Activated CD4-positive, alpha-beta T cell treated with anti-CD3 and anti-CD28 coated beads, Interleukin-2, amount 50 U/mL, for 16 hours (primary cell): ENCODE measurements around the gene TMEM245.
A peak's percentile ranks its signal among the peaks of the same experiment; 100 is the strongest.
"Not testable (repeated sequence)": the region's sequence is repeated elsewhere in the genome, so short reads cannot be mapped to it uniquely, and the experiment has no call there.

Experiments used
- DNase-seq: peaks from one replicate; pipeline ENCODE4 v3.0.0-alpha.2; 2020

Gene TMEM245

DNA sequence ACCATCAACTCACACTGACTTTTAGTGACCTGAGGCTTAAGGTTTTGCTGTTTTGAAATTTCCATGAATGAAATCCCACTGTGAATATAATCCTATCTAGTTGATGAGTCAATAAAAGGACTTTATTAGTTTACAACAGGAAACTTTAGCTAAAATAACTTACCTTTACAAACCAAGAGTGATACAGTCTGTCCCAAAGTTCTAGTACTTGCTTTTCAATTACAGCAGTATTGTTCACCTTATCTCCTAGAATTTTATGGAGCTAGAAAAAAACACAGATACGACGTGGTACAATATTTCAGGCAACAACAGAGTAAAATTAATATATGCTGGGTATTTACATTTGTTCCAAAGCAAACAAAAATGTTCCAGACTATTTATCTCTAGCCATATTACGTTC lies 59.6 kb downstream of the TMEM245 start:
- DNase-seq = no peak

DNA sequence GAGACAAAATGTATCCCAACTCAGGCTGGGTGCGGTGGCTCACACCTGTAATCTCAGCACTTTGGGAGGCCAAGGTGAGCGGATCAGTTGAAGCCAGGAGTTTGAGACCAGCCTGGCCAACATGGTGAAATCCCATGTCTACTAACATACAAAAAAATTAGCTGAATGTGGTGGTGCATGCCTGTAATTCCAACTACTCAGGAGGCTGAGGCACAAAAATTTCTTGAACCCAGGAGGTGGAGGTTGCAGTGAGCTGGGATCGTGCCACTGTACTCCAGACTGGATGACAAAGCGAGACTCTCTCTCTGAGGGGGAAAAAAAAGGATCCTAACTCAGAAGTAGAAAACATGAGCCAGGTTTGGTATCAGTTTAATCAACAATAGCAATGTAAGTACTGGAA lies 66.6 kb downstream of the TMEM245 start:
- not testable (repeated sequence) for DNase-seq

DNA sequence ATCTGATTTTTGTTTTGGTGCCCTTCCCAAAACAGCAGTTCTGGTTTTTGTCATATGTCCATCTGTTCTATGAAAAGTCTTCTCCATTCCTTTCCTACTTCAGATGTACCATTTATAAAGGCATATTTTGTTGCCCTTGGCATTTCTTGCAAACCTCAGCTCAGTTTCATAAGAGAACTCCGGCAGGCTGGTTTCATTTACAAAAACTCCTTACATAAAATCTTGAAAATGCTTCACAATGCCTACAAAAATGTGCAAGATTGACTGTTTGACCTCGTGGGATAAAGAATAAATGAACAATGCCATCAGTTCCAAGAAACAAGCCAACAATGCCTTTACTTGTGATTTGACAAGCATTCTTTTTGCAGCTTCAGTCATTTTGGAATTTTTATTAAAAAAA lies 67.3 kb downstream of the TMEM245 start:
- DNase-seq = no peak

DNA sequence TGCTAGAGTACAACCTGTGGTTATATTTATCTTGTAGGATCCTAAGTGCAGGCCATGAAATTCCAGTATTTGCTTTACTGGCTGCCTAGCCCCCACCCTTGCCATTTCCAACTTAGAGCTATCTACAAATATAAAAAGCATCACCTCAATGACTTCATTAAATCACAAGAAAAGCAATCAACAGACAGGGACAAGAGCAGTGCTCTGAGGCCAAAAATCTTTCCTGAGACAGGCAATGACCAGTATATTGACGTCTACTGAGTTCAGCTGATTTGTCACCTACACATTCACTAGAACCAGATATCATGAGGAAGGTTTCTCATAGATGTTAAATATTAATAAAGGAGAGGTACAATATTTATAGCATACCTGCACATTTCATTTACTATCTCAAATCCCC lies 68.0 kb downstream of the TMEM245 start:
- no peak for DNase-seq

DNA sequence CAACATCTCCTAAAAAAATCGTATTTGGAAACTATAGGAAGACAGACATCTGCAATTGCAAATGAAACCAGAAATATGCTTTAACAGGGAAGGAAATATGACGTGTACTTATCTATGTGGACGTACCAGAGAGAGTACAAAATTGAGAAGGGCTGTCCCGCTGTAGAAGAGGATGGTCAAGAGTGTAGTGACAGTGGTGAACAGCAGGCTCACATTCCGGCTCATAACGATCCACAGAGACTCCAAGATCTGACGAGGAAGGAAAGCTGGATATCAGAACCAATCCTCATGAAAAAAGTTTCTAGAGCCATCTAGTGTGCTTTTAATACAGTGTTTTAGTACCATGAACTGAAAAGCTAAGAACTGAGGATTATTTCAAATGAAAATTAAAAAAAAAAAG lies 69.3 kb downstream of the TMEM245 start:
- no peak for DNase-seq

DNA sequence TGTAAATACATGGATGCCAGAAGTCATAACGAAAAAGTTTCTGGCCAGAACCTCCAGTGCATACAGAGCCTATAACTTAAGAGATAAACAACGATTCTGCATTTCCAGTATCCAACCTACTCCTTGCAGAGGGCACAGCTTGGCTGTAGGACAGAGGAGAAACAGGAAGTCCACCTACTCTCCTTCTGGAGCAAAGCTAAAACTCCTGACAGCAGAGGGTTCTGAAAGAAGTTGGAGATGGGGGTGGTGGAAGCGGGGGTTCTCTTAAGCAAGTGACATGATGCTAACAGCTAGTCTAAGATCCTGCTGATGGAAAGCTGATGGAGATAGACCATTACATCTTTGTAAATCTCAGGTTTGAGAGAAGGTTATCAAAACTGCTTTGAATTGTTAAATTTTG lies 70.9 kb downstream of the TMEM245 start:
- DNase-seq = no peak

DNA sequence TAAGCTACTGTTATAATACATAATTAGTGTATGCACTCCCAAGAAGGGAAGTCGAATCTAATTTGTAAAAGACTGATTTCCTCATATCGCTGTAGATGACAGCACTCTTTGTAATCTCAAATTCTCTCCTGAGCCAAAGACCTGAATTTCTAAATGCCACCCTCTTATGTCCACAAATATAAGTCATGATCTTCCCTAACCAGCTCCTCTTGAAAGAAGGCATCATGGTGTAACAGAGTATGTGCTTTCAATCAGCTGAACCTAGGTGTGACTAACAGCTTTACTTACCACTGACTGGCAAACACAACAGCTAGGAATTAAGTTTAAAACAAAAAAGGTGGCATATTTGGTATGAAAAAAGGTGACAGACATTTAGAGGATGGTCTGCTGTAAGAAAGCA lies 72.5 kb downstream of the TMEM245 start:
- no peak for DNase-seq

DNA sequence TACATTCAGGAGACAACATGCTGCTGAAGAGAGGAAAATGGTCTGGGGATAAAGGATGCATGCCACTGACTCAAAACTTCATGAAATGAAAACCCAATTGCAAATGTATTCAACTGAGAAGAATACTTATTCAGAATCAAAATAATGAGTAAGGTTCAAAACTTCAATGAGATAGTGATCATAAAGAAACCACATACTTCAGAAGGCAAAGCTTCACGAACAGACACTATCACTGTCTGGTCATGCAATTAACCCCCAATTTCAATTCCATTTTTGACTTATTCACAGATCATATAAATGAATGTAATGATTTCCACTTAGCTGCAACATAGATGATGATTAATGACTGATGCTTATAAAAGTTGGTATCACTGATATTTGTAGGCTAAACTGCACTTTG lies 73.4 kb downstream of the TMEM245 start:
- DNase-seq = peak; percentile 12

DNA sequence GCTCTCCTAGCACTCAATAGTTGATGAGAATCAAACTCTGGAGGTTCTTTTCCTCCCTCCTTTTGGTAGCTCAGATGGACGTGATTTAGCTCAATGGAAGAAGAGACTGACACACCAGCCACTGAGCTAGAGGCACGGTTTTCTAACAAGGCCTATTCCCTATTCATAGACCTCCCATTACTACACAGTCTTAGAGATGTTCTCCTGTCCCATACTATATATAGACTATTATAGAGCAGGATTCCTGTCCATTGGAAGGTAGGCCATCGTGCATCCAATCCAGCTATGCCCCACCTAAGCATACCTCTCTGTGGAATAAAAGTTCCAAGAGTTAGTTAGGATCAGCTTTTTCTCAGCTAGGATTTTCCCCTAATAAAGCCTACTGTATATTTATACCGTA lies 76.2 kb downstream of the TMEM245 start:
- no peak for DNase-seq

DNA sequence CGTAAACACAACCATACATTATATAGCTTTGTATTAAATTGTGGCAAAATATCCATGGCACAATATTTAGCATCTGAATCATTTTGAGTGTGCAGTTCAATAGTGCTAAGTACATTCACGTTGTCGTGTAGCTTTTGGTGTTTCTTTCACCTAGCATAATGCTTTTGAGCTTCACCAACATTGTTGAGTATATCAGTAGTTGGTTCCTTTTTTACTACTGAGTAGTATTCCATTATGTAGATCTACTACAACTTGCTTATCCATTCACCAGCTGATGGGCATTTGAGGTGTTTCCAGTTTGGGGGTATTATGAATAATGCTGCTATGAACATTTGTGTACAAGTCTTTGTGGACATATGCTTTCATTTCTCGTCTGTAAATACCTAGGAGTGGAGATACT lies 79.2 kb downstream of the TMEM245 start:
- DNase-seq = no peak

DNA sequence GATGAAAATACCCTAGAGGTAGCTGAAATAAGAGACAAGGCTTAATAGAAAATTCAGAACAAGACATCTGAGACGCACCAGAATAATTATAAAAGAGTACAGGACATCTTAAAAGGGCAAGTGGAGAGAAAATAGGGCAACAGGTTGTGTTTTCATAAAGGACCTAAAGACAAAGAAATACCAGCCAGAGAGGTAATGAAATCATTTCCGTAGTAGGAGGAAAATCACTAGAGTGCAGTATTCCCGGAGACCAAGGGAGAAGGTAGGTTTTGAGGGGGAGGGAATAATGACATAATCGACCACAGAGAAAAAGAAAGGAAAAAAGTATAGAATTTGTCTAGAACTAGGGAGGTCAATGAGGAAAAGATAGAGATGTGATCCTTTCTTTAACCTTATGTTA lies 80.2 kb downstream of the TMEM245 start:
- no peak for DNase-seq

DNA sequence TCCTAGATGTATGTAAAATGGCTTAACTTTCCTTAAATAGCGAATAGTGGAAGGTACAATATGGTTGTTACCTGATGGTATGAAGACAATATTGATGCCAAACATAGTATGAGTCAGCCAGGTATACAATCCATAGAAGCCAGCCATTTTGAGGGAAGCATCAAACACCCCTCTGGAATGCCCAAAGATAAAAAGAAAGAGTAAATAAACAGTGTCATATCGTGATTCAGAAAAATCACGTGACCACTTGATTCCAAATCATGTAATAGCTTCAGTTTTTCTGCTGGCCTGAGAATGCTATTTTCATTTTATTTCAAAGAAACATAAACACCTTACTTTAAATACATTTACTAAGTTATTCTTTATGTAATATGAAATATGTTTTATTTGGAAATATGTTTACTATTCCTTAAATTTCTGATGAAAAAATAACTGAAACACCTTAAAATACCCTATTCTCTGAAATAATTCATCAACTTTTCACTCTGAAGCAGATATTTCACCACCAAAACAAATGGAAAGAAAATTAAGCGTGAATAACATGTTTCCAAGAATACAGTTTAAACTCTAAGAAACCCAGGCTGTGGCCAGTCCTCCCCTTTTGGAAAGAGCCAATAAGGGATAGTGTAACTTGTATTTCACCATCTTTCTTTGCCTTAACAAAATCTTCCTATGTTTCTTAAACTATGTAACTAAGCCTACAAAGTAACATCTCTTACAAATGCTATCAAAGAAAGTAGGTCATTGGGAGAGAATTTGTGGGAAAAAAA lies 81.6 kb downstream of the TMEM245 start:
- no peak for DNase-seq

DNA sequence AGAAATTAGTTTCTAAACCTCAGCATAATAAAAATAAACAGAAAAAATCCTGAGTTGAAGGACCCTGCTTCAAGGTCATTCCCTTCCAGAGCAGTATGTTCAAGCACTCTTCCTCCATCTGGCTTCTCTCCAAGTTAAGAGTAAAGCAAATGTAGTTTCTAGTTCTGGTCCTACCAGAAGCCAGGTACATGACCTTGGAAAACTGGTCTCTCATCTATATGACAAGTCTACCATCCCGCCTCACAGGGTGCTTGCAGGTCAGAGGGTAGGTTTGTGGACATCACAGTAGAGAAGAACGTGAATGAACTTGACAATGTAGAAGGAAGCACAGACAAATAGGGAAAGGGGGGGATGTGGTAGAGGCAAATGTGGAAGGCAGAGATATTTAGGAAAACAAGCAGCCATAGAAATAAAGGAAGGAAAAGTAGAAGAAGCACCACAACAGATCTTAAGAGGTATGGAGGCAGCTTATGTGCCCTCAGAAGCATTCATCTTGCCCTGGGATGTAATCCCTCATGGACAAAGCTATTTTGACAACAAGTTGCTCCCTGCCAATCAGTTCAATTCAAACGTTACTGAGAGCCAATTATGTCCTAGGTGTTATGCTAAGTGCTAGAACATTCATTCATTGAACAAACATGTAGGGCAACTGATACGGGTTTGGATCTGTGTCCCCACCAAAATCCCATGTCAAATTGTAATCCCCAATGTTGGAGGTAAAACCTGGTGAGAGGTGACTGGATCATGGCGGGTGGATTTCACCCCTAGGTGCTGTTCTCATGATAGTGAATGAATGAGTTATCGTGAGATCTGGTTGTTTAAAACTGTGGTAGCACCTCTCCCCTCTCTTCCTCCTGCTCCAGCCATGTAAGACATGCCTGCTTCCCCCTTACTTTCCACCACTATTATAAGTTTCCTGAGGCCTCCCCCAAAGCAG lies 82.7 kb downstream of the TMEM245 start:
- no peak for DNase-seq

DNA sequence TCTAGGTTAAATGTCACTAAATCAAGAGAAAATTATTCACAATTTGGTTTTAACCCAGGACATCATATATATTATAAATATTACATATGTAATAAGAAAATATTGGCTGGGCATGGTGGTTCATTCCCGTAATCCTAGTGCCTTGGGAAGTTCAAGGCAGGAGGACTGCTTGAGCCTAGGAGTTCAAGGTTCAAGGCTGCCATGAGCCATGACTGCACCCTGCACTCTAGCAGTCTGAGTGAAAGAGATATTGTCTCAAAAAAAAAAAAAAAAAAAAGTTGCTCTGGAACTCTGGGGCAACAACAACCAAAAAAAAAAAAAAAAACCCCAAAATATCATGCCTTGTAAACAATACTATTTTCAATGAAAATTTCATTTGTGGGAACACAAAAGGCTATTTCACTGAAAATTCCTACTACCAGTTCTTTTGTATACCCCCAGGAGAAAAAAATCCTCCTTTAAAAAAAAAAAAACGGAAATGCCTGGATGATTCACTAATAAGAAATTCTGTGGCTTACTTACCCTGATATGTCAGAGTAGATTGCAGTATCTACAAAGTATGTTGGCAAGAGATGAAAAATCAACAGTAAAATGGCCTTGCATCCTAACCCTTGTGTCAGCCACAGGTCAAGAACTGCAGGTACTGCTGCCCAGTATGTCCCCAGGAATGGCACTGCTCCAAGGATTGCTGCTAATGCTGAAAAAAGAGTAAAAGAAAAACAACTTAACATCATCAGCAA lies 83.9 kb downstream of the TMEM245 start:
- no peak for DNase-seq

DNA sequence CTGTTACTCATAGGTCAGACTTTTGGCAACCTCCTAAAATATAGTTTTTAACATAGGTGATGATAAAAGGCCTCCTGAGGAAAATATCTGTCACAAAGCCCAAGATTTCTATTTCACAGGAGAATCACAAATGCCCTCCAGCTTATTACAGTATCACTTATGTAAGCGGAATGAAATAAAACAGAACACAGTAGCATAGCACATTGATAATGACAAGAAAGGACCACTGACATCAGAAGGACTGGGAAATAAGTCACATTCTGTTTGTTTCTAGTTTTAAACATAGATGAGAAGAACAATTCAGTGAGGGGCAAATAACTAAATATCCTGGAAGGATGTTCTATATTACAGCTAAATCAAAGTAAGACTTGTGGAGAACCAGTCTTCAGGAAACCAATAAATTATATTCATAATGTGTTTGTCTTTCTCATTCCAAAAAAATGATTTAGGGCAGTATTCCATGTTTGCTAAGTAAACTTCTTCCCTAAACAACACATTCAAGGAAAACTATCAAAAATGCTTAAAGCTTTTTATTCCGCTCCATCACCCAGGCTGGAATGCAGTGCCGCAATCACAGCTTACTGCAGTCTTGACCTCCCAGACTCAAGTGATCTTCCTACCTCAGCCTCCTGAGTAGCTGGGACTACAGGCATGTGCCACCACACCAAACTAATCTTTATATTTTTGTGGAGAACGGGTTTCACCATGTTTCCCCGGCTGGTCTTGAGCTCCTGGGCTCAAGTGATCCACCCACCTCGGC lies 85.6 kb downstream of the TMEM245 start:
- no peak for DNase-seq

DNA sequence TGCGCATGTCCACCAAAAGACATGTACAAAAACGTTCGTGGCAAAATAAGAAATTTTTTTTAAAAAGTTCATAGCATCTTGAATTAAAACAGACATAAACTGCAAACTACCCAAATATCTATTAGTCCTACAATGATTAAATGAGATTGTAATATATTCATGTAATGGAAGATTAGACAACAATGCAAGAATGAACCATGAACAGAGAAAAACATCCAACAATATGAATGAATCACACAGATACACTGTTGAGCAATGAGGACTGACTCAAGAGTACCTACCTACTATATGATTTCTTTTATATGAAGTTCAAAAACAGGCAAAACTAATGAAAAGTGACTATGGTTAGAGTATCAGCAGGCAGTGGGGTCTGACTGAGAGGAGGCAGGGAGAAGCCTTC lies 88.5 kb downstream of the TMEM245 start:
- DNase-seq = no peak

DNA sequence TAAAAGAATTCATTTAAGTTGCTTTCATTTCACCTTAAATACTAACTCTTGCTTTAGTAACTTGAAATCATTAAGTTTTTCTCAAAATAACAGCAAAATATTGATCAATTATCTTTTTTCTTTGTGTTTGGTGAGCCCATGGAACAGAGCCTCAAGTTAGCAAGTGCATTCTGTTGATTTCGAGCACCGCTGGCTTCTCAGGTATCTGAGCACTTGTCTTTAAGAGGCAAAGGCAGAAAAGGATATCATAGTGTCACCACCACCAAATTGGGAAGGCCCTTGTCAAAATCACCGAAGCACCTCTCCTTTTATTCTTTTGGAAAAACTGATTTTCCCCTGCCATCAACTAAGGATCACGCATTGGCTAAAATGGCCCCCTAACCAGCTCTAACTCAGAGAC lies 89.3 kb downstream of the TMEM245 start:
- no peak for DNase-seq

DNA sequence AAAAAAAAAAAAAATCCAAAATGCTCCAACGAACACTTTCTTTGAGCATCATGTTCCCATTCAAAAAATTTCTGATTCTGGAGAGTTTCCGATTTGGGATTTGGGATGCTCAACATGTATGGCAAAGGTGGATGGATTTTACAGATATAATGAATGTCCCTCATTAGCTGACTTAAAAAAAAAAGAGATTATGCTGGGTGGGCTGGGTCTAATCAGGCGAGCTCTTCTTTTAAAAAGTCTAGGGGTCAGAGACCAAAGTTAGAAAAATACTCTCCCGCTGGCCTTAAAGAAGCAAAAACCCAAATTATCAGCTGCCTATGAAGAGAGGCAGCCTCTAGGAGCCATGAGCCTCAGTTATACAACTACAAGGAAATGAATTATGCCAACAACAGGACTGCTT lies 91.3 kb downstream of the TMEM245 start:
- no peak for DNase-seq

DNA sequence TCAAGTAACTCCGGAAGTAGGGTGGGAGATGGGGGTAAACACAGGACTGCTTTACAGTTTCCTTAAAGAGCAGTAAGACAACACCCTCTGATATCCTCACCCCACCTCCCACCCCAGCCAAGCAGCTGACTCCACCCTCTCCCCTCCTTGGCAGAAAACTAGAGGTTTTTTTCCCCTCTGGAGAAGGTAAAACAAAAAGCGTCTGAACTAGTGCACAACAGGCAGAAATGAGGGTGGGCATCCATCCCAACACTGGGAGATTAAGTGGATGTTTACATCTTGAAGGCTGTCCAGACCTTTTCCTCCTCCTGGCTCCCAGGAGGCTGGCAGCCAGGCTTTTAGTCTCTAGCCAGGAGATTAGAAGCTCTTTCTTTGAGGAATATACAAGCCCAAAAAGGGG lies 92.6 kb downstream of the TMEM245 start:
- no peak for DNase-seq

DNA sequence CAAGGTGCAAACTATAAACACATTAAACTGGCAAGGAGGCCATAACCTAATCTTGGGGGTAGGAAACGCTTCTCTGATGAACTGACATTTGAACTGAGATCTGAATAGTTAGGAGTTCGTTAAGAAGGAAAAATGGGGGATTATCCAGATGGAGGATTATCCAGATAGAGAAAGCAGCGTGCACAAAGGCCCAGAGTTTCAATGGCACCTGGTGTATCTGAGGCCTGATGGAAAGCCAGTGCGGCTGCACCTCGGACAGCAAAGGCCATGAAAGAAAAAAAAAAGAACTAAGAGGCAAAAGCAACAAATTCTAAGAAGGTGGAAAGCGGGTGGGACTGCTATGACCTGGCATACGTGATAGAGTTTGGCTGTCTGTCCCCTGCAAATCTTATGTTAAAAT lies 93.4 kb downstream of the TMEM245 start:
- DNase-seq = no peak

DNA sequence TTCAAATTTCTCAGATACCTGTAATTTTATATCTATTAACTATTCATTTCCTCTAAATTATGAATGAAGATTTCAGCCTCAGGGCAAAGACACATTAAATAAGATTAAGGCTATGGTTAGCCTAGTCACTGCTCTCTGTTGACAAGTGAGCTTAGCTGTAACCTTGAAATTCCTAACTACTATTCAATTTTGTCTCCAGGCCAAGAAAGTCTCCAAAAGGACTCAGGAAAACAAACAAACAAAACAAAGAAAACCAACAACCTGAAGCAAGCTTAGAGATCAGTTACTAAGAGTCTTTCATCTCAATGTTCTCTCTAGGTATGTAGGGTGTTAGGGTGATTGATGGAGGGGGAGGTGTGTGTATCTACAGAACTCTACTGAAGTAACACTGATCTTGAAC lies 96.9 kb downstream of the TMEM245 start:
- no peak for DNase-seq

DNA sequence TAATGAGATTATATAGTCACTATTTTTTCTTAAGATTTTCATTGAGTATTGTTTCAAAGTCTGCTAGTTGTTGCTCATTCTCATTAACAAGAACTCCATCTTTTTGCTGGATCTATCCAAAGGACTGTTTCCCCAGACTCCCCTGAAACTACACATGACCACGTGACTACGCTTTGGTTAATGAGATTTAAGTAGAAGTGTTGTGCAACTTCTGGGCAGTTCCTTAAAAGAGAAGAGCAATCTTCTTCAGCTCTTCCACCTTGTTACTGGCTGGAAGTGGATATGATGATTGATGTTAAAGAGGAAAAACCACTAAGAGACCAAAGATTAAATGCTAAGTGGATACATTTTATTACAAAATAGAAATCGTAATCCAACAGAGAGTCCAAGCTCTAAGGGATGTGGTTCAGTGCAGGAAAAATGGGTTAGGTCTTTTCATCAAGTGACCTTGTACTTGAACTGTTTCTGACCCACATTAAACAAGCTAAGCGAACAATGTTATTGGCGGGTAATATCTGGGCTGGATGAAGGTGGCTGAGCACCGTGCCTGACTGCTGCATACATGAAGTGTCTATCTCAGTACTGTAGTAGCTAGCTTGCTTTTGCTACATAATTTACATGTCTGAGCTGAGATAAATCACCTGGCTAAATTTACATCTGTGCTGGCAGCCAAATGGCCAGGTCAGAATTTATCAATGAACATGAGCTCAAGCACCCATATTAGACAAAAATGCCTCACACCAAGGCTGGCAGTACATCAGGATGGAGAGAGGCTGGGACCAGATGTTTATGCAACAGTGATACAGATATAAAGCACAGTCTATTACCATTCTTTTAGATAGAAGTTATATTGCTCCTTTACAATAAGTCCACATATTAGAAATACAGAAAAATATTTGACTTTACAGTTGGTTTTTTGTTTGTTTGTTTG lies 98.9 kb downstream of the TMEM245 start:
- DNase-seq = no peak
